Stimulated activated naive CD8-positive, alpha-beta T cell treated with anti-CD3 and anti-CD28 coated beads, Interleukin-15, Interleukin-2, amounts not matched to agents 100 ng/mL and 50 ng/mL, for 24 hours (primary cell): ENCODE data around the gene PCDHGB5.
"Not testable (repeated sequence)": the region's sequence is repeated elsewhere in the genome, so short reads cannot be mapped to it uniquely, and the experiment has no call there.

Experiments
- H3K27ac Mint-ChIP-seq: one replicate; pipeline ENCODE4 v1.8.0; 2021; ENCODE audit warnings: mild to moderate bottlenecking, mixed read lengths
- H3K27me3 Mint-ChIP-seq: one replicate; pipeline ENCODE4 v1.8.0; 2021; ENCODE audit warnings: mixed read lengths
- H3K36me3 Mint-ChIP-seq: one replicate; pipeline ENCODE4 v1.8.0; 2021; ENCODE audit warnings: low read depth, mixed read lengths
- H3K4me1 Mint-ChIP-seq: one replicate; pipeline ENCODE4 v1.8.0; 2021; ENCODE audit warnings: low read depth, mixed read lengths
- H3K4me3 Mint-ChIP-seq: one replicate; pipeline ENCODE4 v1.8.0; 2021; ENCODE audit warnings: mild to moderate bottlenecking, mixed read lengths
- H3K9me3 Mint-ChIP-seq: one replicate; pipeline ENCODE4 v1.8.0; 2021; ENCODE audit warnings: mixed read lengths

The PCDHGB5 gene

DNA sequence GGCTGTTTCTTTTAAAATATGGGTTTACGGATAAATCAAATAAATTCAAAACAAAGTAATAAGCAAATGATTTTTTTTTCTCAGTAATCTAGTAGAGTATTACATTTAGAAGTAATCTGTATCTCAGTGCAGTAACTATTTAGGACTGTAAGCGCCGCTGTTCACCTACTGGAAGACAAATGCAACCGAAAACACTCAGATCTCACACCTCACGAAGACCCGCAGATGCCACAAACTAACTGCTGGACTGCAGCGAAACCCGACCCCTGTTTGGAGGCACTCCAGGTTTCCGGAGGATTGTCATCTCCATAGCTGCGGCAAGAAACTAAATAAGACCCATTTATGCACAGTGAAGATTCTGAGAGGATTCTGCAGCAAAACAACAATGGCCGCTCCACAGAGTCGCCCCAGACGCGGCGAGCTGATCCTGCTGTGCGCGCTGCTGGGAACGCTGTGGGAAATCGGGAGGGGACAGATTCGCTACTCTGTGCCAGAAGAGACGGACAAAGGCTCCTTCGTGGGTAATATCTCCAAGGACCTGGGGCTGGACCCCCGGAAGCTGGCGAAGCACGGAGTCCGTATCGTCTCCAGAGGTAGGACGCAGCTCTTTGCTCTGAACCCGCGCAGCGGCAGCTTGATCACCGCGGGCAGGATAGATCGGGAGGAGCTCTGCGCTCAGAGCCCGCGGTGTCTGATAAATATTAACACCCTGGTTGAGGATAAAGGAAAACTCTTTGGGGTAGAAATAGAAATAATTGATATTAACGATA, 5.1 kb upstream of the PCDHGB5 start, which contains the start of gene PCDHGA8:
TSS of gene PCDHGA8 (plus strand) at position 205 of the 770 bp plus-strand sequence. CDS start at position 386, 181 bp downstream.
- no peak within 1 kb of the TSS for H3K4me3 Mint-ChIP-seq
- H3K4me1 Mint-ChIP-seq, result no peaks in the 10 kb centered on the region
- H3K36me3 Mint-ChIP-seq, result peaks cover 24% of the 10 kb centered on the region
- peaks cover 43% of the 10 kb centered on the region for H3K9me3 Mint-ChIP-seq
- H3K27ac Mint-ChIP-seq, result no peak within 1 kb of the TSS
- H3K27me3 Mint-ChIP-seq, result peaks cover 75% of the 10 kb centered on the region

DNA sequence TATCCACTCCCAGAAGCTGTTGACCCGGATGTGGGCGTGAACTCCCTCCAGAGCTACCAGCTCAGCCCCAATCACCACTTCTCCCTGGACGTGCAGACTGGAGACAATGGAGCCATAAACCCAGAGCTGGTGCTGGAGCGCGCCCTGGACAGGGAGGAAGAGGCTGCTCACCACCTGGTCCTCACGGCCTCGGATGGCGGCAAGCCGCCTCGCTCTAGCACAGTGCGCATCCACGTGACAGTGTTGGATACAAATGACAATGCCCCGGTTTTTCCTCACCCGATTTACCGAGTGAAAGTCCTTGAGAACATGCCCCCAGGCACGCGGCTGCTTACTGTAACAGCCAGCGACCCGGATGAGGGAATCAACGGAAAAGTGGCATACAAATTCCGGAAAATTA, 4.5 kb upstream of the PCDHGB5 start:
- no peak overlapping the region for H3K4me3 Mint-ChIP-seq
- no peaks in the 10 kb centered on the region for H3K4me1 Mint-ChIP-seq
- peaks cover 42% of the 10 kb centered on the region for H3K9me3 Mint-ChIP-seq
- H3K27ac Mint-ChIP-seq, result no peak overlapping the region
- H3K27me3 Mint-ChIP-seq, result peaks cover 73% of the 10 kb centered on the region
- peaks cover 23% of the 10 kb centered on the region for H3K36me3 Mint-ChIP-seq

DNA sequence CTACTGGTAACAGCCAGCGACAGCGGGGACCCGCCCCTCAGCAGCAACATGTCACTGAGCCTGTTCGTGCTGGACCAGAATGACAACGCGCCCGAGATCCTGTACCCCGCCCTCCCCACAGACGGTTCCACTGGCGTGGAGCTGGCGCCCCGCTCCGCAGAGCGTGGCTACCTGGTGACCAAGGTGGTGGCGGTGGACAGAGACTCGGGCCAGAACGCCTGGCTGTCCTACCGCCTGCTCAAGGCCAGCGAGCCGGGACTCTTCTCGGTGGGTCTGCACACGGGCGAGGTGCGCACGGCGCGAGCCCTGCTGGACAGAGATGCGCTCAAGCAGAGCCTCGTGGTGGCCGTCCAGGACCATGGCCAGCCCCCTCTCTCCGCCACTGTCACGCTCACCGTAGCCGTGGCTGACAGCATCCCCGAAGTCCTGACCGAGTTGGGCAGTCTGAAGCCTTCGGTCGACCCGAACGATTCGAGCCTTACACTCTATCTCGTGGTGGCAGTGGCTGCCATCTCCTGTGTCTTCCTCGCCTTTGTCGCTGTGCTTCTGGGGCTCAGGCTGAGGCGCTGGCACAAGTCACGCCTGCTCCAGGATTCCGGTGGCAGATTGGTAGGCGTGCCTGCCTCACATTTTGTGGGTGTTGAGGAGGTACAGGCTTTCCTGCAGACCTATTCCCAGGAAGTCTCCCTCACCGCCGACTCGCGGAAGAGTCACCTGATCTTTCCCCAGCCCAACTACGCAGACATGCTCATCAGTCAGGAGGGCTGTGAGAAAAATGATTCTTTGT, 3.2 kb upstream of the PCDHGB5 start:
- H3K27ac Mint-ChIP-seq, H3K4me3 Mint-ChIP-seq, H3K4me1 Mint-ChIP-seq: not testable (repeated sequence)
- H3K27me3 Mint-ChIP-seq, result peaks cover 74% of the 10 kb centered on the region
- H3K36me3 Mint-ChIP-seq, result peaks cover 14% of the 10 kb centered on the region
- peaks cover 42% of the 10 kb centered on the region for H3K9me3 Mint-ChIP-seq

DNA sequence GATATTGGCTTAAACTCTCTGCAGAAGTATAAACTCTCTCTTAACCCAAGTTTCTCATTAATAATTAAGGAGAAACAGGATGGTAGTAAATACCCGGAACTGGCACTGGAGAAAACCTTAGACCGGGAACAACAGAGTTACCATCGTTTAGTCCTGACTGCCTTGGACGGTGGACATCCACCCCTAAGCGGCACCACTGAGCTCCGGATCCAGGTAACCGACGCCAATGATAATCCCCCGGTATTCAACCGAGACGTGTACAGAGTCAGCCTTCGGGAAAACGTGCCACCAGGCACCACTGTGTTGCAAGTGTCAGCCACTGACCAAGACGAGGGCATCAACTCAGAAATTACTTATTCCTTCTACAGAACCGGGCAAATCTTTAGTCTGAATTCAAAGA, 861 bp downstream of the PCDHGB5 start:
- Mint-ChIP-seq H3K27ac (no peak overlapping the region), H3K4me3 (no peak overlapping the region), H3K4me1 (no peaks in the 10 kb centered on the region), H3K9me3 (peaks cover 25% of the 10 kb centered on the region), H3K36me3 (peaks cover 12% of the 10 kb centered on the region), H3K27me3 (peaks cover 71% of the 10 kb centered on the region)

DNA sequence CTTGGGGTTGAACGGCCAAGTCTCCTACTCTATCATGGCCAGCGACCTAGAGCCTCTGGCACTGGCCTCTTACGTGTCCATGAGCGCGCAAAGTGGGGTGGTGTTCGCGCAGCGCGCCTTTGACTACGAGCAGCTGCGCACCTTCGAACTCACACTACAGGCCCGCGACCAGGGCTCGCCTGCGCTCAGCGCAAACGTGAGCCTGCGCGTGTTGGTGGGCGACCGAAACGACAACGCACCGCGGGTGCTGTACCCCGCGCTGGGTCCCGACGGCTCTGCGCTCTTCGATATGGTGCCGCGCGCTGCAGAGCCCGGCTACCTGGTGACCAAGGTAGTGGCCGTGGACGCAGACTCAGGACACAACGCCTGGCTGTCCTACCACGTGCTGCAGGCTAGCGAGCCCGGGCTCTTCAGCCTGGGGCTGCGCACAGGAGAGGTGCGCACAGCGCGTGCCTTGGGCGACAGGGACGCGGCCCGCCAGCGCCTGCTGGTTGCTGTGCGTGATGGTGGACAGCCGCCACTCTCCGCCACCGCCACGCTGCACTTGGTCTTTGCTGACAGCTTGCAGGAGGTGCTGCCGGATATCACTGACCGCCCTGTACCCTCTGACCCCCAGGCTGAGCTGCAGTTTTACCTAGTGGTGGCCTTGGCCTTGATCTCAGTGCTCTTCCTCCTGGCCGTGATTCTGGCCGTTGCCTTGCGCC, 2.0 kb downstream of the PCDHGB5 start:
- Mint-ChIP-seq H3K4me3 (no peak overlapping the region), H3K4me1 (no peaks in the 10 kb centered on the region), H3K36me3 (peaks cover 6% of the 10 kb centered on the region), H3K9me3 (peaks cover 18% of the 10 kb centered on the region), H3K27me3 (peaks cover 72% of the 10 kb centered on the region), H3K27ac (no peak overlapping the region)

DNA sequence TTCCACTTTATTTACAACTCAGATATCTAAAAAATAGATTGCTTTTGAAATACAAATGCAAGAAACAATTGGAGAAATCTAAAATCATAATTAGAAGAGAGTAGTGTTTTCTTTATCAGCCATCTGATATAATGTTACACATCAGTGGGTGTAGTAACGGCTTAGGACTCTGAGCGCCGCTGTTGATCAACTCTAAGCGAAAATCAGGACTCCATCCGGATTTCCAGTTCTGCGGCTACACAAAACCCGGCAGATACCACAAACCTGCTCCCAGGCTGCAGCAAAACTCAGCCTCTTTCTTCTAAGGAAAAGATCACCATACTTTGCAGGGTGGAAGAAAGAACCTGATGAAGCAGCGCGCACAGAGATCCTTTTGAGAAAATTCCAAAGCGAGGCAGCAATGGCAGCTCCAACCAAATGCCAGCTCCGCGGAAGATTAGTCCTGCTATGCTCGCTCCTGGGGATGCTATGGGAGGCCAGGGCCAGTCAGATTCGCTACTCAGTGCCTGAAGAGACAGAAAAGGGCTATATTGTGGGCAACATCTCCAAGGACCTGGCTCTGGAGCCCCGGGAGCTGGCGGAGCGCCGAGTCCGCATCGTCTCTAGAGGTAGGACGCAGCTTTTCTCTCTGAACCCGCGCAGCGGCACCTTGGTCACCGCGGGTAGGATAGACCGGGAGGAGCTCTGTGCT, 5.0 kb downstream of the PCDHGB5 start, which contains the start of gene PCDHGA9:
TSS of gene PCDHGA9 (plus strand) at position 226 of the 691 bp plus-strand sequence. CDS start at position 401, 175 bp downstream.
- peak within 1 kb of the TSS; percentile 42 for H3K4me3 Mint-ChIP-seq
- H3K9me3 Mint-ChIP-seq, result peaks cover 15% of the 10 kb centered on the region
- H3K27ac Mint-ChIP-seq, result no peak within 1 kb of the TSS
- peaks cover 6% of the 10 kb centered on the region for H3K36me3 Mint-ChIP-seq
- peaks cover 74% of the 10 kb centered on the region for H3K27me3 Mint-ChIP-seq
- H3K4me1 Mint-ChIP-seq, result no peaks in the 10 kb centered on the region

DNA sequence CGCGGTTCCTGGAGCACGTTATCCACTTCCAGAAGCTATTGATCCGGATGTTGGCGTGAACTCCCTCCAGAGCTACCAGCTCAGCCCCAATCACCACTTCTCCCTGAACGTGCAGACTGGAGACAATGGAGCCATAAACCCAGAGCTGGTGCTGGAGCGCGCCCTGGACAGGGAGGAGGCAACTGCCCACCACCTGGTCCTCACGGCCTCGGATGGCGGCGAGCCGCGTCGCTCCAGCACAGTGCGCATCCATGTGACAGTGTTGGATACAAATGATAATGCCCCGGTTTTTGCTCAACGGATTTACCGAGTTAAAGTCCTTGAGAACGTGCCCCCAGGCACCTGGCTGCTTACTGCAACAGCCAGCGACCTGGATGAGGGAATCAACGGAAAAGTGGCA, 5.6 kb downstream of the PCDHGB5 start:
- Mint-ChIP-seq H3K27me3 (peaks cover 80% of the 10 kb centered on the region), H3K36me3 (peaks cover 8% of the 10 kb centered on the region), H3K9me3 (peaks cover 18% of the 10 kb centered on the region), H3K27ac (no peak overlapping the region), H3K4me3 (no peak overlapping the region), H3K4me1 (no peaks in the 10 kb centered on the region)

DNA sequence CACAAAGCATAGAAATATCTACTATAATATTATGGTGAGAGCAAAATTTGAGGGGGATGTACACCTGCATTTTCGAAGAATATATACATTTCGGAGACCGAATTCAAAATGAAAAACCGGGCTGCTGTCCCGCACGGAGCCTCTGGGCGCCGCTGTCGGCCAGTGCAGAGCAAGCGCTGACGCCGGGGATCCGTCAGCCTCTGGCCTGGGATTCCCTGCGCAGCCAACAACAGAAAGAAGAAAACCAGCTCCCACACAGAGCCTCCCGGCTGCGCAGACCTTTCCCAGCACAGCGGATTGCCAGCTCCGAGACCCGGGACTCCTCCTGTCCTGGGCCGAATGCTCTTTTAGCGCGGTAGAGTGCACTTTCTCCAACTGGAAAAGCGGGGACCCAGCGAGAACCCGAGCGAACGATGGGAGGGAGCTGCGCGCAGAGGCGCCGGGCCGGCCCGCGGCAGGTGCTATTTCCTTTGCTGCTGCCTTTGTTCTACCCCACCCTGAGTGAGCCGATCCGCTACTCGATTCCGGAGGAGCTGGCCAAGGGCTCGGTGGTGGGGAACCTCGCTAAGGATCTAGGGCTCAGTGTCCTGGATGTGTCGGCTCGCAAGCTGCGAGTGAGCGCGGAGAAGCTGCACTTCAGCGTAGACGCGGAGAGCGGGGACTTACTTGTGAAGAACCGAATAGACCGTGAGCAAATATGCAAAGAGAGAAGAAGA, 10.2 kb downstream of the PCDHGB5 start, which contains the start of gene PCDHGB6:
TSS of gene PCDHGB6 (plus strand) at position 232 of the 716 bp plus-strand sequence. CDS start at position 414, 182 bp downstream.
- Mint-ChIP-seq H3K36me3 (peaks cover 13% of the 10 kb centered on the region), H3K27me3 (peaks cover 79% of the 10 kb centered on the region), H3K9me3 (peaks cover 16% of the 10 kb centered on the region), H3K4me3 (peak within 1 kb of the TSS; percentile 67)
- H3K27ac Mint-ChIP-seq, H3K4me1 Mint-ChIP-seq: not testable (repeated sequence)

DNA sequence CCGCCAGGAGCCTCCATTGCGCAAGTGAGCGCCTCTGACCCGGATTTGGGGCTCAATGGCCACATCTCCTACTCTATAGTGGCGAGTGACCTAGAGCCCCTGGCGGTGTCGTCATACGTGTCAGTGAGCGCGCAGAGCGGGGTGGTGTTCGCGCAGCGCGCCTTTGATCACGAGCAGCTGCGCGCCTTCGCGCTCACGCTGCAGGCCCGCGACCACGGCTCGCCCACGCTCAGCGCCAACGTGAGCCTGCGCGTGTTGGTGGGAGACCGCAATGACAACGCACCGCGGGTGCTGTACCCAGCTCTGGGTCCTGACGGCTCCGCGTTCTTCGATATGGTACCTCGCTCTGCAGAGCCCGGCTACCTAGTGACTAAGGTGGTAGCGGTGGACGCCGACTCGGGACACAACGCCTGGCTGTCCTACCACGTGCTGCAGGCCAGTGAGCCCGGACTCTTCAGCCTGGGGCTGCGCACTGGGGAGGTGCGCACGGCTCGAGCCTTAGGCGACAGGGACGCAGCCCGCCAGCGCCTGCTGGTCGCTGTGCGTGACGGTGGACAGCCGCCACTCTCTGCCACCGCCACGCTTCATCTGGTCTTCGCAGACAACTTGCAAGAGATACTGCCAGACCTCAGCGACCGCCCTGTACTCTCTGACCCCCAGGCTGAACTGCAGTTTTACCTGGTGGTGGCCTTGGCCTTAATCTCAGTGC, 12.0 kb downstream of the PCDHGB5 start:
- H3K36me3 Mint-ChIP-seq, result peaks cover 18% of the 10 kb centered on the region
- H3K9me3 Mint-ChIP-seq, result peaks cover 16% of the 10 kb centered on the region
- H3K4me3 Mint-ChIP-seq, result no peak overlapping the region
- H3K27ac Mint-ChIP-seq, result no peak overlapping the region
- H3K27me3 Mint-ChIP-seq, result peaks cover 81% of the 10 kb centered on the region
- peaks cover 13% of the 10 kb centered on the region for H3K4me1 Mint-ChIP-seq

DNA sequence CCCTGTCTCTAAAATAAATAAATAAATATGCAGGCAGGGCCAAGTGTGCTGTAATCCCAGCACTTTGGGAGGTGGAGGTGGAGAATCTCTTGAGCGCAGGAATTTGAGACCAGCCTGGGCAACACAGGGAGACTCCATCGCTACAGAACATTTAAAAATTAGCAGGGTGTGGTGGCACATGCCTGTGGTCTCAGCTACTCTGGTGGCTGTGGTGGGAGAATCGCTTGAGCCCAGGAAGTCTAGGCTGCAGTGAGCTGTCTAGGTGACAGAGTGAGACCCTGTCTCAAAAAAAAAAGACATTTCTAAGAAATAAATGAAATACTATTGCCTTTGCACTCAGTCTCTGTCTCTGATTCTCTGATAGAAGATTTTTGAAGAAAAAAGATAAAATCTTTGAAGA, 13.8 kb downstream of the PCDHGB5 start:
- Mint-ChIP-seq H3K27ac (no peak overlapping the region), H3K36me3 (peaks cover 18% of the 10 kb centered on the region), H3K4me1 (peaks cover 17% of the 10 kb centered on the region), H3K27me3 (peaks cover 79% of the 10 kb centered on the region), H3K9me3 (peaks cover 16% of the 10 kb centered on the region), H3K4me3 (no peak overlapping the region)

DNA sequence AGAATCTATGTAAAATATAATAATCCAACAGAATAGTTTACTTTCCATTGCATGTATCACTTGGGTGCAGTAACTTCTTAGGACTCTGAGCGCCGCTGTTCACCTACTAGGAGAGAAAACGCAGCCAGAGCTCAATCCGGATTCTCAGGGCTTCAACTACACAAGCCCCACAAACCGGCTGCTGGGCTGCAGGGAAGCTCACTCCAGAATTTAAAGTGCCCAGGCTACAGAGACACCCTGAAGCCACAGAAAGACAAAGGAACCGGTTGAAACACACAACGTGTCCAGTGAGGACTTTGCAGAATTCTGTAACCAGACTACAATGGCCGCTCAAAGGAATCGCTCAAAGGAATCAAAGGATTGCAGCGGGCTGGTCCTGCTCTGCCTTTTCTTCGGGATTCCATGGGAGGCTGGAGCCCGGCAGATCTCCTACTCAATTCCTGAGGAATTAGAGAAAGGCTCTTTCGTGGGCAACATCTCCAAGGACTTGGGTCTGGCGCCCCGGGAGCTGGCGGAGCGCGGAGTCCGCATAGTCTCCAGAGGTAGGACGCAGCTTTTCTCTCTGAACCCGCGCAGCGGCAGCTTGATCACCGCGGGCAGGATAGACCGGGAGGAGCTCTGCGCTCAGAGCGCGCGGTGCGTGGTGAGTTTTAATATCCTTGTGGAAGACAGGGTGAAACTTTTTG, 15.2 kb downstream of the PCDHGB5 start, which contains the start of gene PCDHGA10:
TSS of gene PCDHGA10 (plus strand) at position 134 of the 686 bp plus-strand sequence. CDS start at position 323, 189 bp downstream.
- Mint-ChIP-seq H3K27me3 (peaks cover 78% of the 10 kb centered on the region), H3K4me3 (peak within 1 kb of the TSS; percentile 79), H3K4me1 (peaks cover 20% of the 10 kb centered on the region), H3K9me3 (peaks cover 19% of the 10 kb centered on the region), H3K27ac (no peak within 1 kb of the TSS), H3K36me3 (peaks cover 21% of the 10 kb centered on the region)

DNA sequence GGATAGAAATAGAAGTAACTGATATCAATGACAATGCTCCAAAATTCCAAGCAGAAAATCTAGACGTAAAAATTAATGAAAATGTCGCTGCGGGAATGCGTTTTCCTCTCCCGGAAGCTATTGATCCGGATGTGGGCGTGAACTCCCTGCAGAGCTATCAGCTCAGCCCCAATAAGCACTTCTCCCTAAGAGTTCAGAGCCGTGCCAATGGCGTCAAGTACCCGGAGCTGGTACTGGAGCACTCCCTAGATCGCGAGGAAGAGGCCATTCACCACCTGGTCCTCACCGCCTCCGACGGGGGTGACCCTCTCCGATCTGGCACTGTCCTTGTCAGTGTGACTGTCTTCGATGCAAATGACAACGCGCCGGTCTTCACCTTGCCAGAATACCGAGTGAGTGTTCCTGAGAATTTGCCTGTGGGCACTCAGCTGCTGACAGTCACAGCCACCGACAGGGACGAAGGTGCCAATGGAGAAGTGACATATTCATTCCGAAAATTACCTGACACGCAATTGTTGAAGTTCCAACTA, 15.9 kb downstream of the PCDHGB5 start:
- peaks cover 78% of the 10 kb centered on the region for H3K27me3 Mint-ChIP-seq
- peak overlapping the region; percentile 79 for H3K4me3 Mint-ChIP-seq
- H3K36me3 Mint-ChIP-seq, result peaks cover 24% of the 10 kb centered on the region
- H3K4me1 Mint-ChIP-seq, result peaks cover 21% of the 10 kb centered on the region
- no peak overlapping the region for H3K27ac Mint-ChIP-seq
- H3K9me3 Mint-ChIP-seq, result peaks cover 20% of the 10 kb centered on the region
